Heart left ventricle (tissue), 16 donors: ENCODE measurements around the gene GSTA1. TPM values are rescaled to one million over a fixed set of nuclear protein-coding genes. Genes with fewer than 3 reads are reported as not detected.

Source experiments
- ATAC-seq, 4 donors: fragments of 200-7000 bp; cut with Tn5 transposase; one replicate each; pipeline ENCODE4 v1.9.1; 2020 to 2022; ENCODE audit warnings: moderate library complexity in 4 of 4, mild to moderate bottlenecking in 3 of 4, moderate number of reproducible peaks in 1 of 4
- DNase-seq, 5 donors: peaks; one replicate each; pipeline ENCODE4 v3.0.0-alpha.2; 2020
- H3K27ac ChIP-seq, 12 donors: fragments of 200-600 bp; sonication (generic) in 4 of 12; one replicate each; pipeline versions ENCODE4 v1.5.0 to v1.8.0; 2016 to 2022; ENCODE audit warnings: mild to moderate bottlenecking in 2 of 12
- H3K27me3 ChIP-seq, 9 donors: fragments of 200-600 bp; sonication (generic) in 2 of 9; one replicate each; pipeline versions ENCODE4 v1.5.1 to v1.8.0; 2016 to 2022; ENCODE audit warnings: mild to moderate bottlenecking in 3 of 9
- H3K36me3 ChIP-seq, 9 donors: fragments of 200-600 bp; sonication (generic) in 2 of 9; one replicate each; pipeline versions ENCODE4 v1.5.0 to v1.8.0; 2018 to 2022; ENCODE audit warnings: mild to moderate bottlenecking in 2 of 9
- H3K4me1 ChIP-seq, 12 donors: fragments of 200-600 bp; sonication (generic) in 4 of 12; one replicate each; pipeline versions ENCODE4 v1.5.0 to v1.8.0; 2016 to 2022; ENCODE audit warnings: mild to moderate bottlenecking in 3 of 12
- H3K4me3 ChIP-seq, 12 donors: fragments of 200-600 bp; sonication (generic) in 4 of 12; one replicate each; pipeline versions ENCODE4 v1.5.0 to v1.8.0; 2017 to 2022; ENCODE audit warnings: mild to moderate bottlenecking in 9 of 12, moderate library complexity in 4 of 12
- H3K9me3 ChIP-seq, 12 donors: fragments of 200-600 bp; sonication (generic) in 4 of 12; one replicate each; pipeline versions ENCODE4 v1.5.0 to v1.8.0; 2016 to 2022; ENCODE audit warnings: mild to moderate bottlenecking in 1 of 12
- CTCF ChIP-seq, 12 donors: fragments of 200-600 bp; sonication (generic) in 4 of 12; IDR thresholded peaks; one replicate each; pipeline versions ENCODE4 v1.5.0 to v1.8.0; 2018 to 2022; ENCODE audit warnings: antibody characterized with exemption in 12 of 12, mild to moderate bottlenecking in 5 of 12
- POLR2A ChIP-seq, 2 donors: fragments of 450-650 bp; IDR thresholded peaks; one replicate each; pipeline ENCODE4 v1.6.1; 2017; ENCODE audit warnings: antibody characterized with exemption in 2 of 2, mild to moderate bottlenecking in 2 of 2, moderate library complexity in 2 of 2
- WGBS, 4 donors: extraction: QIAGEN DNeasy Blood & Tissue Kit in 2 of 4; methylation state at CpG; one replicate each; pipeline versions ENCODE4 v1.1.5 to v1.1.7; 2013 to 2018; 5-methylcytosine and 5-hydroxymethylcytosine counted together
- intact Hi-C, 10 donors: fragments of 100-400 bp; cut with DNase I; formaldehyde crosslinking; loops; one replicate each; pipeline versions ENCODE4 v1.11.1 to v1.14.2; 2022
- polyA plus RNA-seq, 2 donors: library from polyadenylated mRNA; stranded (reverse); fragments of 200-250 nt; gene quantifications; one replicate each; pipeline ENCODE4 v1.2.3, GENCODE V29; 2013
- total RNA-seq, 9 donors: library from RNA; depleted of rRNA in 2 of 9; stranded (reverse); fragments of >200 nt in 2 of 9; fragmentation: NEBNext Ultra II Directional in 3 of 9; extraction: Animal tissue kit (Norgen Biotek cat#: 25700) in 3 of 9; gene quantifications; one replicate each; pipeline versions ENCODE4 v1.1.0 to v1.2.4, GENCODE V29; 2016 to 2023
- donor health status: ischemic (EF 13 %, LVEDD 7.1; RV severe dilation, severe dysfunction).
- donor health status: healthy with polysubstance abuse.
- donor health status: DM: no; HTN: yes; CAD: no.
- donor health status: DM: no; HTN: no; CAD: no.
- donor health status: ischemic (EF 25% LVEDD 6.9; RV normal size, moderate dysfunction).
- donor health status: ischemic (EF 25% LVEDD 5.7; RV mildly dilated, moderate dysfunction).
- donor health status: healthy.
- donor health status: DM: yes; HTN: yes; CAD: no.
- donor health status: ischemic (EF 35%, LVEDD 5.7; RV mildly dilated, moderate dysfunction).
- donor health status: nonischemic (EF 11% LVEDD 7.7; RV severe dilation, severe dysfunction).
- donor health status: DM: yes; HTN: yes; CAD: no.
- donor health status: PGD.
- donor health status: ischemic (EF 29% LVEDD 5.4; RV normal size, mild dysfunction).
- donor health status: nonischemic (EF 23%, LVEDD 6.1; RV moderate dilation, normal function).

The GSTA1 gene
- total and polyA plus RNA-seq, 11 donors = not detected

DNA sequence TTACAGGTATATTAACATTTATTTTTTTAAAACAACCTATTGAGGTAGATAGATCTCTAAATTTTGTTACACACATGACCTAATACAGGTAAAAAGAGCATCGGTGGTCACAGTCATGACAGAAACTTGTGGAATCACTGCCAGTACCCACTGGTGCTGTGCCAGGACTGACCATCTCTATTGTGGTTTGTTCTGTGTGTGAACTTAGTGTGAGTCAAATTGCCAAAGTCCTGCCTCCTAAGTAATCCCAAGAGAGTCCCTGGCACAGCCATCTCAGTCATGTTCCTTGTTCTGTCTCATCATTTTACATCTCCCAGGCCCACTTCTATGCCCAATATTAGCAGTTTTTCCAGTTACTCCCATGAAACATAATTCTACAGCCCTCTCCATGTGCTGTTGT, 61.7 kb downstream of the GSTA1 start:
- intact Hi-C loops = no loop called here
- 94 to 98% (median 95%) methylated on average over 1 of the region's 1 CpG for WGBS, 4 donors
- H3K27me3 ChIP-seq = no peaks in the 10 kb centered on the region
- no peaks in the 10 kb centered on the region for H3K4me1 ChIP-seq
- peaks cover 0 to 26% (median 0%) of the 10 kb centered on the region in 12 donors for H3K9me3 ChIP-seq
- ATAC-seq (no peak), DNase-seq (no peak)
- no peak overlapping the region for H3K4me3 ChIP-seq
- no peak overlapping the region for H3K27ac ChIP-seq
- H3K36me3 ChIP-seq = no peaks in the 10 kb centered on the region
- TF ChIP-seq POLR2A (IDR thresholded peaks at IDR 0.05) (no peak), CTCF (IDR thresholded peaks at IDR 0.05) (no peak)

Other genes starting within 250 kb of the GSTA1 start
- 10 to 100 TPM in 7 of 9 donors, 1 to 10 TPM in 2; 9.8 to 19.0 (median 12.1) TPM for gene TRAM2, start 226.8 kb downstream of the GSTA1 start, total RNA-seq
- 10 to 100 TPM in 1 of 2 donors, 1 to 10 TPM in 1; 4.7 to 13.8 TPM for gene TRAM2, start 226.8 kb downstream of the GSTA1 start, polyA plus RNA-seq
- 10 to 100 TPM in 2 of 9 donors, 1 to 10 TPM in 7; 5.0 to 13.5 (median 8.2) TPM for gene TMEM14A, start 132.7 kb downstream of the GSTA1 start, total RNA-seq
- gene TMEM14A, start 132.7 kb downstream of the GSTA1 start, polyA plus RNA-seq = 1 to 10 TPM; 8.0 TPM
- not detected for gene GSTA2, start 40.3 kb downstream of the GSTA1 start, total RNA-seq
- gene GSTA2, start 40.3 kb downstream of the GSTA1 start, polyA plus RNA-seq = not detected
- gene GSTA5, start 37.0 kb upstream of the GSTA1 start, total RNA-seq = not detected
- gene GSTA5, start 37.0 kb upstream of the GSTA1 start, polyA plus RNA-seq = not detected
- not detected for gene GSTA3, start 105.9 kb upstream of the GSTA1 start, total RNA-seq
- not detected for gene GSTA3, start 105.9 kb upstream of the GSTA1 start, polyA plus RNA-seq
- gene GSTA4, start 191.5 kb upstream of the GSTA1 start, total RNA-seq = 10 to 100 TPM in 8 of 9 donors, 1 to 10 TPM in 1; 8.5 to 17.0 (median 12.5) TPM
- 10 to 100 TPM in 1 of 2 donors, 1 to 10 TPM in 1; 9.8 to 10.5 TPM for gene GSTA4, start 191.5 kb upstream of the GSTA1 start, polyA plus RNA-seq